ENCODE results near the gene ACOX3. TPM values are rescaled to one million over a fixed set of nuclear protein-coding genes. Genes with fewer than 3 reads are reported as not detected.

ACOX3 gene
- total and polyA plus RNA-seq, 2 of the 8 experiments (the other 6 are each of a cell fraction or from before 2014, with no cell fraction given), result 2.5 to 9.9 TPM

GRCh38 chr4:8410641-8411271 is 29.8 kb downstream of the ACOX3 start:
- no peak overlapping the region for H4K5ac ChIP-seq (ENCODE audit: insufficient read length, low read depth, low read length)
- TF ChIP-seq RXRA (IDR thresholded peaks at IDR 0.05; ENCODE audit: insufficient read depth, low read depth, low read length) (no peak), NRF1 (IDR thresholded peaks at IDR 0.05; ENCODE audit: low read depth, low read length) (no peak), CBX5 (IDR thresholded peaks at IDR 0.05; ENCODE audit: low read depth, low read length) (no peak), TAF1 (IDR thresholded peaks at IDR 0.05; ENCODE audit: low read depth, low read length) (no peak), HDAC2 (IDR thresholded peaks at IDR 0.05; ENCODE audit: borderline replicate concordance in 1 of 2, low read depth in 2 of 2, low read length in 2 of 2) (peak in 1 of 2 experiments; percentile 63; a peak in 2 of 4 replicates), SIX5 (IDR thresholded peaks at IDR 0.05; ENCODE audit: low read depth, low read length) (no peak), CHD2 (IDR thresholded peaks at IDR 0.05; ENCODE audit: low read length) (no peak), CTBP2 (IDR thresholded peaks at IDR 0.05; ENCODE audit: borderline replicate concordance, insufficient read depth, insufficient read length, low read length) (no peak), SP1 (IDR thresholded peaks at IDR 0.05; ENCODE audit: low read depth, low read length) (no peak), E2F6 (IDR thresholded peaks at IDR 0.05) (peak; percentile 50; the same call in 1 of the 2 replicates), SIRT6 (IDR thresholded peaks at IDR 0.05; ENCODE audit: low read length) (no peak)

More at GRCh38 chr4:8410641-8411271, 29.8 kb downstream of the ACOX3 start:
- CTCF ChIA-PET (ENCODE audit: partially characterized antibody), result interaction anchor here (0.6 to 6.5 kb wide), 30 partner anchors 9 to 567 kb away, joined by 3 to 74 read pairs (median 4); partner anchors contain the start of gene HTRA3
- no peak overlapping the region for H3K4me3 ChIP-seq (ENCODE audit: extremely low read depth in 1 of 4, insufficient read depth in 2 of 4, low read depth in 3 of 4, low read length in 4 of 4)
- DNase-seq (ENCODE audit: low read depth in 1 of 2, low spot score in 2 of 2), result peak; percentile 53 to 85
- peak overlapping the region; percentile 48; the same call in 1 of the 2 replicates for H2BK15ac ChIP-seq (ENCODE audit: low read length)
- H3K27ac ChIP-seq (ENCODE audit: low read depth, low read length), result no peak overlapping the region
- H4K8ac ChIP-seq (ENCODE audit: extremely low read depth, insufficient read depth, low read length), result 0 out of 2 replicates have a peak overlapping the region, but pooled peaks have one; percentile 40
- H2BK5ac ChIP-seq (ENCODE audit: low read depth, low read length), result no peak overlapping the region
- H2BK120ac ChIP-seq (replicated peaks; ENCODE audit: low read depth, low read length), result no peak overlapping the region
- no peak overlapping the region for H3K4ac ChIP-seq (replicated peaks; ENCODE audit: insufficient read length, low read depth, low read length)
- POLR2A ChIA-PET (ENCODE audit: partially characterized antibody), result interaction anchor here (1.2 to 1.8 kb wide), 2 partner anchors 8 to 18 kb away, joined by 3 to 5 read pairs; no protein-coding TSS in a partner anchor
- H4K91ac ChIP-seq (replicated peaks; ENCODE audit: insufficient read length, low read length), result no peak overlapping the region
- H3K9ac ChIP-seq (replicated peaks in 1 of 4; ENCODE audit: extremely low read depth in 1 of 4, low read depth in 3 of 4, low read length in 3 of 4), result no peak overlapping the region
- H3K18ac ChIP-seq (ENCODE audit: extremely low read depth, low read length), result no peak overlapping the region; the same call in 1 of the 2 replicates
- no peak overlapping the region for H2BK12ac ChIP-seq (ENCODE audit: low read depth, low read length)
- 0 out of 8 replicates have a peak, but pooled peaks cover 0 to under 1% (median 0%) of the 10 kb centered on the region in 4 experiments for H3K36me3 ChIP-seq (ENCODE audit: control insufficient read depth in 2 of 4, insufficient read depth in 4 of 4, low read length in 3 of 4)
- no peak overlapping the region for H2AK5ac ChIP-seq (ENCODE audit: low read depth, low read length)
- H3K27me3 ChIP-seq (replicated peaks in 1 of 4; ENCODE audit: control insufficient read depth in 3 of 4, extremely low read depth in 1 of 4, insufficient read depth in 3 of 4, low read length in 3 of 4), result no peaks in the 10 kb centered on the region
- H2AFZ ChIP-seq (ENCODE audit: low read length), result no peak overlapping the region
- no peak overlapping the region for H3K14ac ChIP-seq (ENCODE audit: insufficient read length)
- no peaks in the 10 kb centered on the region for H3K79me2 ChIP-seq (ENCODE audit: control insufficient read depth in 1 of 2, insufficient read depth in 2 of 2, low read length in 2 of 2)
- no peak overlapping the region for H3K56ac ChIP-seq (replicated peaks; ENCODE audit: insufficient read length, low read depth, low read length)
- H3K4me2 ChIP-seq (ENCODE audit: insufficient read depth in 1 of 2, low read depth in 2 of 2, low read length in 2 of 2), result peak overlapping the region; percentile 4 to 7; a peak in 1 of 4 replicates
- H2BK20ac ChIP-seq (ENCODE audit: low read length), result no peak overlapping the region
- H3K23ac ChIP-seq (ENCODE audit: insufficient read length), result no peak overlapping the region
- no peaks in the 10 kb centered on the region; a peak in 1 of 4 replicates for H3K9me3 ChIP-seq (ENCODE audit: insufficient read depth in 2 of 2, low read depth in 1 of 2, low read length in 1 of 2)
- WGBS, 2 experiments (ENCODE audit: extremely low coverage in 1 of 2, insufficient coverage in 1 of 2, insufficient read length in 1 of 2, insufficient replicate concordance in 2 of 2, low coverage in 1 of 2, low lambda C conversion rate in 2 of 2, missing lambda C conversion rate in 1 of 2), result 58% methylated on average over 21 of the region's 26 CpGs; no CpG with 5 or more reads in 1 of the 2 experiments
- H3K23me2 ChIP-seq (ENCODE audit: low read depth, low read length), result no peaks in the 10 kb centered on the region
- H3K4me1 ChIP-seq (replicated peaks in 1 of 4; ENCODE audit: control insufficient read depth in 3 of 4, insufficient read depth in 4 of 4, low read length in 3 of 4), result peaks cover 0 to 5% (median 4%) of the 10 kb centered on the region in 4 experiments; a peak in 6 of 7 replicates
- peaks cover 0 to 3% of the 10 kb centered on the region in 2 experiments for H4K20me1 ChIP-seq (replicated peaks in 1 of 2; ENCODE audit: control insufficient read depth in 1 of 2, insufficient read depth in 2 of 2, low read length in 2 of 2)
- FAIRE-seq, result peak; percentile 52
- H3K79me1 ChIP-seq (ENCODE audit: low read depth, low read length), result no peaks in the 10 kb centered on the region
